Hair follicle dermal papilla cell (primary cell): ENCODE measurements around the gene ANKRD49. TPM values are rescaled to one million over a fixed set of nuclear protein-coding genes. Genes with fewer than 3 reads are reported as not detected.

Experiments used
- small RNA-seq: library from RNA; depleted of rRNA; stranded (forward); fragments of <200 nt; gene quantifications from one replicate; pipeline ENCODE3, GENCODE V24; 2012
- total RNA-seq: library from RNA; depleted of rRNA; stranded (reverse); fragments of >200 nt; gene quantifications from 2 replicates; pipeline ENCODE4 v1.2.3, GENCODE V29; 2012

Gene ANKRD49
- total RNA-seq, result 11.8 and 14.3 TPM in 2 replicates

GRCh38 chr11:94493281-94494125 is at the start of gene ANKRD49, which contains the start of gene MRE11:
Gene ANKRD49, plus strand, starts transcription at chr11:94493984. Its CDS starts 2,710 bp downstream, at chr11:94496694.
Gene MRE11, minus strand, starts transcription at chr11:94493844. Its CDS starts 1,043 bp downstream, at chr11:94492801.

GRCh38 chr11:94511932-94512781 is 18.4 kb downstream of the ANKRD49 start, which contains the start of gene C11orf97:
Gene C11orf97, plus strand, starts transcription at chr11:94512461. Its CDS starts 68 bp downstream, at chr11:94512529.

GRCh38 chr11:94543695-94544645 is 50.2 kb downstream of the ANKRD49 start, which contains the start of gene FUT4:
Gene FUT4, plus strand, starts transcription at chr11:94543921. Its CDS starts 213 bp downstream, at chr11:94544134.

Small RNA genes lying within 50 kb of the gene (small RNA-seq; reads per million reads assigned to genes)
- gene MIR548L, result 6.2 reads per million, percentile 83 among the genes with 10 or more reads in this experiment

Other genes with a start within 250 kb of the ANKRD49 start
- not detected in 2 replicates for gene IZUMO1R, start 189.4 kb upstream of the ANKRD49 start, total RNA-seq
- gene GPR83, start 92.6 kb upstream of the ANKRD49 start, total RNA-seq, result 0.16 TPM in 1 of 2 replicates, not detected in the other
- 11.2 and 14.1 TPM in 2 replicates for gene MRE11, start 140 bp upstream of the ANKRD49 start, total RNA-seq
- gene C11orf97, start 18.5 kb downstream of the ANKRD49 start, total RNA-seq, result not detected in 2 replicates
- 9.8 and 11.8 TPM in 2 replicates for gene FUT4, start 49.9 kb downstream of the ANKRD49 start, total RNA-seq
- 3.4 and 3.9 TPM in 2 replicates for gene PIWIL4, start 73.4 kb downstream of the ANKRD49 start, total RNA-seq